ENCODE results near the gene BOC.

DNA sequence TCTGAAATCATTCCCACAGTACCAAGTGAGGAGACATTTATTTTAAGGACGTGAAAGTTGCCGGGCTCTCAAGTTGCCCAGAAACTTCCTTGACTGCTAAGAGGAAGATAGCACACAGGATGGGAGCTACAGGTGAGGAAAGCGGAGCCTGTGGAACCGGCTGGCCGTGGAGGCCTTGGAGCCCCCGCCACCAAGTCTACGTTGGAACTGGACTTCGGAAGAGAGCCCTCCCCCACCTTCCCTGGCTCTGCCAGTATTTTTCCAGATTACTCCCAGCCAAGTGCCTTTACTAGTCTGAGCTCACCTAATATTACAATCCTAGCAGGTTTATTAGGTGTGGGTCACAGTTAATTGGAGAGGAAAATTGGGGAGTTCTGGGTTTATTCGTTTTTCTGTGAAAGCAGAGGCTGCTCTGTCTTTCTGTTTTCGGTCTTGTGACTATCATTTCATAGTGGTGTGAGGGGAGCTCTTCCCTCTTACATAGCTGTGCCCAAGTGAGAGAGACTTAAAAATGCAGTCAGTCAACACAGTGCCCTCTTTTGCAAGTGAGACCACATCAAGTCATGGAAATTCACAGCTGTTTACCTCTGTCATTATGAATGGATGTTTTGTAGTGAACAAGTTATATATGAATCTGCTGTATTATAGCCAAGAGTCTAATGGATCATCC, 6.8 kb downstream of the BOC start:
- no peak for TF ChIP-seq CTCF (IDR thresholded peaks at IDR 0.05)
- TF ChIP-seq POLR2A (IDR thresholded peaks at IDR 0.05) = no peak
